ENCODE results near the gene GIT1.

- TF ChIP-seq GABPA (tag; conservative IDR thresholded peaks at IDR 0.05; ENCODE audit: low read depth) (no peak), GTF2A2 (tag; IDR thresholded peaks at IDR 0.05) (no peak), ZNF41 (CRISPR knock-in tag; conservative IDR thresholded peaks at IDR 0.05) (no peak), GABPB1 (CRISPR knock-in tag; IDR thresholded peaks at IDR 0.05) (no peak), CHD4 (IDR thresholded peaks at IDR 0.05; ENCODE audit: insufficient read depth, insufficient replicate concordance, low read depth, low read length, poor library complexity, severe bottlenecking) (no peak), ZNF407 (IDR thresholded peaks at IDR 0.05; ENCODE audit: low read depth) (no peak), ZSCAN29 (IDR thresholded peaks at IDR 0.05) (no peak), EZH2 (IDR thresholded peaks at IDR 0.05; ENCODE audit: borderline replicate concordance, low read depth, low read length) (no peak), STAT6 (CRISPR knock-in tag; IDR thresholded peaks at IDR 0.05) (no peak), PHF8 (IDR thresholded peaks at IDR 0.05; ENCODE audit: borderline replicate concordance, low read length) (no peak)
Observed at GRCh38 chr17:29625037-29625750, 35.7 kb upstream of the GIT1 start.

Measured in K562 (cell line).